ENCODE measurements around the gene PTPRK. TPM values are rescaled to one million over a fixed set of nuclear protein-coding genes. Genes with fewer than 3 reads are reported as not detected.
A peak's percentile ranks its signal among the peaks of the same experiment; 100 is the strongest.

PTPRK gene
- total and polyA plus RNA-seq, 2 of the 8 experiments (the other 6 are each of a cell fraction or from before 2014, with no cell fraction given) = 11.4 to 47.3 TPM

DNA sequence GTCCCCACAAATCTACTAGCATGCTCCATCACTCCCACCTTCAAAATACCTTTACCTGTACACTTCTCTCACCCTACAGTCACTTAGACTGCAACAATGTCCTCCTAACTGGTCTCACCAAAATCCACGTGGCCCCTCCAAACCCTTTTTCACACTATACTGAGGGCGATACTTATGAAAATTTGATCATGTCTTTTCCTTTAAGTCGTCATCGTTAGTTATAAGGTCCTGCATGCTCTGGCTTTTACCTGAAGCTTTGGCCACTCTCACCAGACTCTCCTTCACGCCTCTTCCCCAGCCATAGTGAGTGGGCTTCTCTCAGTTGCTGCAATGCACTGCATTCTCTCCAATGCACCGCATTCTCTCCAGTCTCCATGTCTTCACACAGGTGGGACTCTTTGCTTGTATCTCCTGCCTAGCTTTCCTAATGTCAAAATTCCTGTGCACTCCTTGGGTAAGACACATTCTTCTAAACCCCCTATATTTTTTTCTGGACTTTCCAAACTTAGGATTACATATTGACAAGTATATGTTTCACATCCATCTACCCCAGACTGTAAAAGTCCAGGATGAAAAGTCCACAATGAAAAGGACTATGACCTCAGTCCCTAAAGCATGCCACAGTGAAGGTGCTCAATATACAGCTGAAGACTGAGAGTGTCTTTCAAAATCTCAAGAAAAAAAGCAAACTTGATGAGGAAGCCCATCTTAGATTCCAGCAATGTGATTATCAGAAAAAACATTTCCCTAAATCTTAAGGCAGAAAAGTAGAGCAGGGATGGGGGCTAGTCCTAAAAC, 24.7 kb downstream of the PTPRK start:
- Histone ChIP-seq H3K14ac (ENCODE audit: insufficient read length) (no peak overlapping the region), H3K27me3 (replicated peaks in 1 of 4; ENCODE audit: control insufficient read depth in 3 of 4, extremely low read depth in 1 of 4, insufficient read depth in 3 of 4, low read length in 3 of 4) (no peaks in the 10 kb centered on the region; a peak in 2 of 7 replicates), H4K5ac (ENCODE audit: insufficient read length, low read depth, low read length) (no peak overlapping the region), H2BK120ac (replicated peaks; ENCODE audit: low read depth, low read length) (no peak overlapping the region), H3K79me2 (ENCODE audit: control insufficient read depth in 1 of 2, insufficient read depth in 2 of 2, low read length in 2 of 2) (peaks cover 0 to 71% of the 10 kb centered on the region in 2 experiments; a peak in 2 of 4 replicates), H3K27ac (ENCODE audit: low read depth, low read length) (no peak overlapping the region), H4K8ac (ENCODE audit: extremely low read depth, insufficient read depth, low read length) (no peak overlapping the region), H3K4me3 (ENCODE audit: extremely low read depth in 1 of 4, insufficient read depth in 2 of 4, low read depth in 3 of 4, low read length in 4 of 4) (no peak overlapping the region), H3K18ac (ENCODE audit: extremely low read depth, low read length) (0 out of 2 replicates have a peak overlapping the region, but pooled peaks have one; percentile 41), H3K4me2 (ENCODE audit: insufficient read depth in 1 of 2, low read depth in 2 of 2, low read length in 2 of 2) (no peak overlapping the region), H2BK20ac (ENCODE audit: low read length) (no peak overlapping the region; the same call in 1 of the 2 replicates), H2AK5ac (ENCODE audit: low read depth, low read length) (no peak overlapping the region), H3K9me3 (ENCODE audit: insufficient read depth in 2 of 2, low read depth in 1 of 2, low read length in 1 of 2) (no peaks in the 10 kb centered on the region), H3K23ac (ENCODE audit: insufficient read length) (no peak overlapping the region), H3K79me1 (ENCODE audit: low read depth, low read length) (0 out of 2 replicates have a peak, but pooled peaks cover 2% of the 10 kb centered on the region), H4K20me1 (replicated peaks in 1 of 2; ENCODE audit: control insufficient read depth in 1 of 2, insufficient read depth in 2 of 2, low read length in 2 of 2) (peaks cover 16% of the 10 kb centered on the region in 2 experiments), H4K91ac (replicated peaks; ENCODE audit: insufficient read length, low read length) (no peak overlapping the region), H2BK12ac (ENCODE audit: low read depth, low read length) (no peak overlapping the region), H3K9ac (replicated peaks in 1 of 4; ENCODE audit: extremely low read depth in 1 of 4, low read depth in 3 of 4, low read length in 3 of 4) (no peak overlapping the region), H2BK5ac (ENCODE audit: low read depth, low read length) (no peak overlapping the region), H3K4ac (replicated peaks; ENCODE audit: insufficient read length, low read depth, low read length) (no peak overlapping the region), H3K56ac (replicated peaks; ENCODE audit: insufficient read length, low read depth, low read length) (no peak overlapping the region), H3K36me3 (ENCODE audit: control insufficient read depth in 2 of 4, insufficient read depth in 4 of 4, low read length in 3 of 4) (no peaks in the 10 kb centered on the region), H3K4me1 (replicated peaks in 1 of 4; ENCODE audit: control insufficient read depth in 3 of 4, insufficient read depth in 4 of 4, low read length in 3 of 4) (peaks cover 0 to 31% (median 11%) of the 10 kb centered on the region in 4 experiments; a peak in 4 of 7 replicates), H2AFZ (ENCODE audit: low read length) (no peak overlapping the region), H3K23me2 (ENCODE audit: low read depth, low read length) (no peaks in the 10 kb centered on the region), H2BK15ac (ENCODE audit: low read length) (no peak overlapping the region)
- POLR2A ChIA-PET (ENCODE audit: partially characterized antibody) = no interaction called here
- WGBS, 2 experiments (ENCODE audit: extremely low coverage in 1 of 2, insufficient coverage in 1 of 2, insufficient read length in 1 of 2, insufficient replicate concordance in 2 of 2, low coverage in 1 of 2, low lambda C conversion rate in 2 of 2, missing lambda C conversion rate in 1 of 2) = 91% methylated on average over 6 of the region's 6 CpGs; no CpG with 5 or more reads in 1 of the 2 experiments
- FAIRE-seq (no peak), DNase-seq (ENCODE audit: low read depth in 1 of 2, low spot score in 2 of 2) (no peak)
- CTCF ChIA-PET (ENCODE audit: partially characterized antibody) = interaction anchor here (1.0 to 1.6 kb wide), 3 partner anchors 9 to 25 kb away, joined by 3 to 4 read pairs (median 3); partner anchors contain the start of gene PTPRK
- TF ChIP-seq RFX5 (IDR thresholded peaks at IDR 0.05; ENCODE audit: borderline replicate concordance, low read depth, low read length) = no peak
- TF ChIP-seq CREB1 (IDR thresholded peaks at IDR 0.05) = no peak
- no peak for TF ChIP-seq POU5F1 (IDR thresholded peaks at IDR 0.05; ENCODE audit: low read depth, low read length)
- TF ChIP-seq RXRA (IDR thresholded peaks at IDR 0.05; ENCODE audit: insufficient read depth, low read depth, low read length) = no peak
- no peak for TF ChIP-seq SIX5 (IDR thresholded peaks at IDR 0.05; ENCODE audit: low read depth, low read length)
- TF ChIP-seq SIN3A (conservative IDR thresholded peaks at IDR 0.05 in 1 of 2, IDR thresholded peaks at IDR 0.05 in 1 of 2; ENCODE audit: low read depth in 1 of 2, low read length in 2 of 2) = no peak
